Esophagus squamous epithelium (tissue), 4 donors: ENCODE results near the gene CABP4.

Source experiments
- CTCF ChIP-seq, 6 experiments: fragments of 450-650 bp in 4 of 6; fragments of 200-600 bp in 2 of 6; sonication (generic) in 2 of 6; IDR thresholded peaks; one replicate each; pipeline ENCODE4 v1.5.1; 2016 to 2019; ENCODE audit warnings: antibody characterized with exemption in 6 of 6, mild to moderate bottlenecking in 4 of 6, moderate library complexity in 4 of 6
- POLR2A ChIP-seq, 4 donors: fragments of 450-650 bp; IDR thresholded peaks; one replicate each; pipeline ENCODE4 v1.6.1; 2017; ENCODE audit warnings: antibody characterized with exemption in 4 of 4, mild to moderate bottlenecking in 4 of 4, moderate library complexity in 3 of 4

- no peak for TF ChIP-seq CTCF (IDR thresholded peaks at IDR 0.05)
- TF ChIP-seq POLR2A (IDR thresholded peaks at IDR 0.05) = no peak
These were observed 31.5 kb downstream of the CABP4 start for GRCh38 chr11:67486481-67487195.
